ENCODE data around the gene NR4A1. TPM values are rescaled to one million over a fixed set of nuclear protein-coding genes. Genes with fewer than 3 reads are reported as not detected.

The NR4A1 gene
- total and polyA plus RNA-seq, 5 donors from 2014 or later: 0.22 to 143 (median 0.53) TPM

DNA sequence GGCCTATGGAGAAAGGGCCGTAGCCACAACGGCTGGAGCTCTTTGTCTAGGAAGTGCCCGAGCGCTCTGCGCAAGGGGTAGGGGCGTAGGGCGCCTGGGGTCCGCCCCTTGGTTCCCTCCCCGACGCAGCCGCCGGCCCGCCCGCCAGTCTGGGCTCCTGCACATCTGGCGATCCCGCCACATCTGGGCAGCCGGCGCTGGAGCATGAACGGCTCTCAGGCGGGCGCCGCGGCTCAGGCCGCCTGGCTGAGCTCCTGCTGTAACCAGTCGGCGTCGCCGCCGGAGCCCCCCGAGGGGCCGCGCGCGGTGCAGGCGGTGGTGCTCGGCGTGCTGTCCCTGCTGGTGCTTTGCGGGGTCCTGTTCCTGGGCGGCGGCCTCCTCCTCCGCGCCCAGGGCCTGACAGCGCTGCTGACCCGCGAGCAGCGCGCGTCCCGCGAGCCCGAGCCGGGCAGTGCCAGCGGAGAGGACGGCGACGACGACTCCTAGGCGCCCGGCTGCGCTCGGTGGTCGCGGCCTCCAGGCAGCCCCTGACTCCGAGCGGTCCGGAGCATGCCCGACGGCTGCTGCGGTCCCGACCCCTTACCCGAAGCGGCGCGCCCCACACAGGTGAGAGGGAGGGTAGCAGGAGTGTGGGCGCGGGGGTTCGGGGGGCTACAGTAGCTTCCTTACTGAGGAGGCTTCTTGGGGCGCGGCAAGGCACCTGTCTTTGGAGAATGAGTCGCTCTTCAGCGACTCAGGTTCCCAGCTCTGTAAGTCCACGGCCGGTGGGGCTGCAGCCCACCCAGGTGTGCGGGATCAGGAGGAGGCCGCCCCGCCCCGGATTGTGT is 28.5 kb downstream of the NR4A1 start, which contains the start of gene SMIM41:
SMIM41 (plus strand) TSS at position 129 of the 827 bp plus-strand sequence; CDS start at position 205, 76 bp downstream.
- Mint-ChIP-seq H3K27ac (peak within 1 kb of the TSS in 1 of 3 donors; percentile 62), H3K4me3 (no peak within 1 kb of the TSS), H3K27me3 (peaks cover 6% of the 10 kb centered on the region), H3K9me3 (no peaks in the 10 kb centered on the region), H3K36me3 (peaks cover 10% of the 10 kb centered on the region), H3K4me1 (peaks cover 0 to 30% (median 11%) of the 10 kb centered on the region in 4 donors)
- ATAC-seq (ENCODE audit: low read depth in 2 of 2): no peak
- Histone ChIP-seq H3K36me3 (ENCODE audit: control insufficient read depth, insufficient read depth, low read length) (peaks cover 38% of the 10 kb centered on the region), H3K4me1 (ENCODE audit: control insufficient read depth, insufficient read depth, low read length, poor library complexity, severe bottlenecking) (peaks cover 5% of the 10 kb centered on the region), H3K4me3 (ENCODE audit: low read depth, low read length) (no peak within 1 kb of the TSS), H3K27ac (ENCODE audit: insufficient read depth, low read length, poor library complexity, severe bottlenecking) (no peak within 1 kb of the TSS), H3K9me3 (ENCODE audit: control insufficient read depth in 2 of 2, low read length in 2 of 2) (no peaks in the 10 kb centered on the region), H3K27me3 (ENCODE audit: control insufficient read depth, insufficient read depth, low read length) (no peaks in the 10 kb centered on the region)
- DNase-seq: no peak

DNA sequence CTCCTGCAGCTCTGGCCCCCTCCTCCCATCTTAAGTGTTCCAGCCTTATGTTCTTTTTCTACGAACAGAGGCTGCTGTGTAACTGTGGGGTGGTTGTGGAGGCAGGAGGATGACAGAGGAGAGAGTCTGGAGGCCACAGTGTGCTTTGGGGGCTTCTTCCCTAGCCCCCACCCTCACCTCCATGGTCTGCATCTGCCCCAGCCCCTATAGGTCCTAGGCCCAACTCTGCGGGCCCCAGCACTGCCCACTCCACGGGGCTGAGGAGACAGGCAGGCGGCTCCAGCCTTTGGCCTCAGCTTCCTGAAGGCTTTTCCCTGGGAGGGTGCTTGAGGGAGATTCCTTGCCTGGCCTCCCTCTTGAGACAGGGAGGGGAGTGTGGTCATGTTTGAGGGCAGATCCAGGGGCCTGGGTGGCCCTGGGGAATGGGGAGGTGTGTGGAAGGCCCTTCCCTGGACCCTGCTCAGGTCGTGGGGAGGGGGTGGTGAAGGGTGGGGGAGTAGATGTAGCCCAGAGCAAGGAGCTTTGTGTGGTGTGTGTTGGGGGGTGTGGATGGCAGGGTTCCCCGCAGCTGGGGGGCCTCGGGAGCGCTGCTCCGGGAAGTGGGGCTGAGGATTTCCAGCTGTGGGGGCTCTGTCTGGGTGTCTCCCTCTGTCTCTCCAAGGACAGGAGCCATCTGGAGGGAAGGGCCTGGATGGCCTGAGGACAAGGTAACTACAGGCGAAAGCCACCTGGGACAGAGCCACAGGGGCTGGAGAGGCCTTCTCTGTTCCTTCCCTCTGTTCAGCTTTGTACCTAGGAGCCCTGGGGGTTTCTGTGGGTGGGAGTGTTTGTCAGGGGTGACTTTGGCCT is 29.4 kb downstream of the NR4A1 start:
- Histone ChIP-seq H3K27ac (ENCODE audit: insufficient read depth, low read length, poor library complexity, severe bottlenecking) (no peak overlapping the region), H3K4me3 (ENCODE audit: low read depth, low read length) (no peak overlapping the region), H3K27me3 (ENCODE audit: control insufficient read depth, insufficient read depth, low read length) (no peaks in the 10 kb centered on the region), H3K36me3 (ENCODE audit: control insufficient read depth, insufficient read depth, low read length) (peaks cover 30% of the 10 kb centered on the region), H3K9me3 (ENCODE audit: control insufficient read depth in 2 of 2, low read length in 2 of 2) (no peaks in the 10 kb centered on the region), H3K4me1 (ENCODE audit: control insufficient read depth, insufficient read depth, low read length, poor library complexity, severe bottlenecking) (peaks cover 5% of the 10 kb centered on the region)
- H3K27me3 Mint-ChIP-seq: peaks cover 6% of the 10 kb centered on the region
- no peak overlapping the region for H3K4me3 Mint-ChIP-seq
- H3K4me1 Mint-ChIP-seq: peaks cover 0 to 26% (median 11%) of the 10 kb centered on the region in 4 donors
- no peaks in the 10 kb centered on the region for H3K9me3 Mint-ChIP-seq
- no peak overlapping the region for H3K27ac Mint-ChIP-seq
- ATAC-seq (ENCODE audit: low read depth in 2 of 2): no peak
- DNase-seq: no peak
- peaks cover 10% of the 10 kb centered on the region for H3K36me3 Mint-ChIP-seq

DNA sequence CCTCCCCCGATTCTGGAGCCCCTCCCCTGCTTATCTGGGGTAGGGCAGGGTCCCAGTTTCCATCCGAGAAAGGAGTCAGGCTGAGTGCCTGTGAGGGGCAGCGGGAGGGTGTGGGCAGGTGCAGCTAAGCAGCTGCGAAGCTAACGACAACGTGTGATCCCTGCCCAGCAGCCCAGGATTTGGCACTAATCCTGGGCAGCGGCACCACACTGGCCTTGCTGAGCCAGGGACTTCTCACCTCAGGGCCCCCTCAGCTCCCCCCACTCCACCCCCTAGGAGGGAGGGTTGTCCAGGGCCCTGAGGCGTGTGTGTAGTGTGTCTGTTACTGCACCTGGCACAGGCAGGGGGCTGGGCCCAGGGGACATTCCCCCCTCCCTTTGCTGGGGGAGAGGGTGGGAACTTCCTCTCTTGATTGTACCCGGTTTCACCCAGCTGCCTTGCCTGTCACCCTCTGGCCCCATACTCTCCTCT is 30.1 kb downstream of the NR4A1 start:
- peaks cover 0 to 24% (median 11%) of the 10 kb centered on the region in 4 donors for H3K4me1 Mint-ChIP-seq
- no peaks in the 10 kb centered on the region for H3K9me3 ChIP-seq (ENCODE audit: control insufficient read depth in 2 of 2, low read length in 2 of 2)
- peaks cover 10% of the 10 kb centered on the region for H3K36me3 Mint-ChIP-seq
- ATAC-seq (ENCODE audit: low read depth in 2 of 2) (peak; percentile 29 to 49), DNase-seq (peak in 1 of 3 donors; percentile 55)
- H3K27ac Mint-ChIP-seq: peak overlapping the region in 1 of 3 donors; percentile 69
- H3K4me3 ChIP-seq (ENCODE audit: low read depth, low read length): no peak overlapping the region
- H3K4me1 ChIP-seq (ENCODE audit: control insufficient read depth, insufficient read depth, low read length, poor library complexity, severe bottlenecking): peaks cover 5% of the 10 kb centered on the region
- no peak overlapping the region for H3K27ac ChIP-seq (ENCODE audit: insufficient read depth, low read length, poor library complexity, severe bottlenecking)
- H3K9me3 Mint-ChIP-seq: no peaks in the 10 kb centered on the region
- no peak overlapping the region for H3K4me3 Mint-ChIP-seq
- no peaks in the 10 kb centered on the region for H3K27me3 ChIP-seq (ENCODE audit: control insufficient read depth, insufficient read depth, low read length)
- peaks cover 6% of the 10 kb centered on the region for H3K27me3 Mint-ChIP-seq
- H3K36me3 ChIP-seq (ENCODE audit: control insufficient read depth, insufficient read depth, low read length): peaks cover 27% of the 10 kb centered on the region

DNA sequence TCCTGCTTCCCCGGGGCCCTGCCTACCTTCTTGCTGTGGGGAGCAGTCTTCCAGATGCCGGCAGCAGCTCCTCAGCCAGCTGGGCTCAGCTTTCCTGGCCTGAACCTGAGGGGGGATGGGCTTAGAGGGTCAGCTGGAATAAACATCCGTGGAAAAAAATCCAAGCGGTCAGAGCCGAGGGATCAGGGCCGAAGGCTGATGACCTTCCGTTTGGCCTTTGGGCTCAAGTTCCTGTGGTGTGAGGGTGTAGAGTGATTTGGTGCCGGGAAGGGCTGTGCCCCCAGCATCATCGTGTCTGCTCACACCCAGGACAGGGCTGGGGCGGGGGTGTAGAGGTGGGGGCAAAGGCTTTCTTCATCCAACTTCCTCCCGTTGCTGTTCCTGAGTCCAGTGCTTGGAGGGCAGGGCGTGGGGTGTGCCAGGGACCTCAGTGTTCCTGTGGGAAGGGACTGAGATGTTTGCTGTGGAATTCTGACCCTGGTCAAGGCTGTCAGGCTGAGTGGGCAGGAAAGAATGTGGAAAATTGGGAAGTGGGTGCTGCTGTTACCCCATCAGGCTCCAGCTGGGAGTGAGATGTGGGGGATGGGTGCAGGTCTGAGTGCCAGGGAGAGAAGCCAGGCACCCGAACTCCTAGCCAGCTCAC is 30.9 kb downstream of the NR4A1 start:
- H3K36me3 ChIP-seq (ENCODE audit: control insufficient read depth, insufficient read depth, low read length): peaks cover 18% of the 10 kb centered on the region
- peaks cover 5% of the 10 kb centered on the region for H3K4me1 ChIP-seq (ENCODE audit: control insufficient read depth, insufficient read depth, low read length, poor library complexity, severe bottlenecking)
- no peaks in the 10 kb centered on the region for H3K9me3 ChIP-seq (ENCODE audit: control insufficient read depth in 2 of 2, low read length in 2 of 2)
- DNase-seq: no peak
- H3K4me1 Mint-ChIP-seq: peaks cover 0 to 22% (median 11%) of the 10 kb centered on the region in 4 donors
- no peak overlapping the region for H3K4me3 ChIP-seq (ENCODE audit: low read depth, low read length)
- H3K27me3 Mint-ChIP-seq: peaks cover 11% of the 10 kb centered on the region
- H3K36me3 Mint-ChIP-seq: peaks cover 7% of the 10 kb centered on the region
- no peaks in the 10 kb centered on the region for H3K9me3 Mint-ChIP-seq
- no peak overlapping the region for H3K27ac ChIP-seq (ENCODE audit: insufficient read depth, low read length, poor library complexity, severe bottlenecking)
- H3K27me3 ChIP-seq (ENCODE audit: control insufficient read depth, insufficient read depth, low read length): no peaks in the 10 kb centered on the region
- no peak for ATAC-seq (ENCODE audit: low read depth in 2 of 2)
- no peak overlapping the region for H3K4me3 Mint-ChIP-seq
- peak overlapping the region in 1 of 3 donors; percentile 69 for H3K27ac Mint-ChIP-seq

DNA sequence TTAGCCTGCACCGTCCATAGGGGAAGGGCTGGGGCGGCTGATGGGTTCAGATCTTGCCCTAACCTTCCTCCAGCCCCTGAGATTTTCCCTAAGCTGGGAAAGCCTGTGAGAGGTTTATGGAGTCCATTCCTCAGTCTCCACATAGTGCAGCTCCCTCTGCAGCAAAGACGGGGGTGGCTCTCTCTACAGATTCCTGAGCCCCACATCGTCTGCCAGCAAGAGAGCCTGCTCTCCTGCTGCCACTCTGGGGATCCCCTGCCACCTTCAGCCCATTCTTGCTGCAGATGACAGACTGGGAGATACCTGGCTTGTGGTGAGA is 31.4 kb downstream of the NR4A1 start:
- H3K36me3 Mint-ChIP-seq: peaks cover 7% of the 10 kb centered on the region
- Histone ChIP-seq H3K9me3 (ENCODE audit: control insufficient read depth in 2 of 2, low read length in 2 of 2) (no peaks in the 10 kb centered on the region), H3K4me3 (ENCODE audit: low read depth, low read length) (no peak overlapping the region), H3K27me3 (ENCODE audit: control insufficient read depth, insufficient read depth, low read length) (no peaks in the 10 kb centered on the region), H3K36me3 (ENCODE audit: control insufficient read depth, insufficient read depth, low read length) (peaks cover 15% of the 10 kb centered on the region), H3K27ac (ENCODE audit: insufficient read depth, low read length, poor library complexity, severe bottlenecking) (no peak overlapping the region), H3K4me1 (ENCODE audit: control insufficient read depth, insufficient read depth, low read length, poor library complexity, severe bottlenecking) (peaks cover 5% of the 10 kb centered on the region)
- H3K4me1 Mint-ChIP-seq: peaks cover 0 to 22% (median 11%) of the 10 kb centered on the region in 4 donors
- no peak for ATAC-seq (ENCODE audit: low read depth in 2 of 2)
- no peak overlapping the region for H3K27ac Mint-ChIP-seq
- no peak overlapping the region for H3K4me3 Mint-ChIP-seq
- no peaks in the 10 kb centered on the region for H3K9me3 Mint-ChIP-seq
- peaks cover 13% of the 10 kb centered on the region for H3K27me3 Mint-ChIP-seq
- no peak for DNase-seq

DNA sequence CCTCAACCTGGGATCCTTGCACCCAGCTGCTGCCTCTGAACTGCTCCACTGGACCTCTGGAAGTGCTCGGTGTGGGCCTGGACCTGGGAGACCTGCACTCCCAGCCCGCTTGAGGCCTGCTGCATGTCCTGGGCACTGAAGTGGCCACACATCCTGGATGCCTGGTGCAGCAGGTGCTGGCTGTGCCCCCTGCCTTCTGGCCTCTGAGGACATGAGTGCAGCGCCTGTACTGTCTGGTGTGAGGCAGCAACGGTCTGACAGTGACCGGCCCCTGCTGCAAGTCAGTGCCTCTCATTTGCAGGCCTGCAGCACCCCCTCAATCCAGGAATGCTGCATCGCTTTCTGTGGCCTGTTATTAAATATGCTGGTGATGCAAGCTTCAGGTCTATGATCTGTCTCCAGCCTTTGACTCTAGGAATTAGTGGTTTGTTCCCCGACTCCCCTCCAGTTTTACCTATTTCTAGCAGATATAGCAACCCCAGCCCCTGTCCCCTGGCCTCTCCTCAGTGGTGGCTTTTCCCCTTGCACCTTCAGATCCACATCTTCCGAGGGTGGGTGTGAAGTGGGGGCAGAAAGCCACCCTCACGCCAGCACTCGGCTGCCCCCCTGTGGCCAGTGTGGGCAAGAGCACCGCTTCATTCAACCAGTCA is 31.9 kb downstream of the NR4A1 start:
- H3K27ac ChIP-seq (ENCODE audit: insufficient read depth, low read length, poor library complexity, severe bottlenecking): no peak overlapping the region
- ATAC-seq (ENCODE audit: low read depth in 2 of 2) (peak; percentile 66 to 77), DNase-seq (peak; percentile 57 to 66 (median 59))
- no peaks in the 10 kb centered on the region for H3K27me3 ChIP-seq (ENCODE audit: control insufficient read depth, insufficient read depth, low read length)
- H3K36me3 ChIP-seq (ENCODE audit: control insufficient read depth, insufficient read depth, low read length): peaks cover 10% of the 10 kb centered on the region
- H3K9me3 Mint-ChIP-seq: no peaks in the 10 kb centered on the region
- H3K27me3 Mint-ChIP-seq: peaks cover 18% of the 10 kb centered on the region
- H3K27ac Mint-ChIP-seq: peak overlapping the region in 1 of 3 donors; percentile 75
- peaks cover 2% of the 10 kb centered on the region for H3K36me3 Mint-ChIP-seq
- peaks cover 0 to 19% (median 8%) of the 10 kb centered on the region in 4 donors for H3K4me1 Mint-ChIP-seq
- H3K4me1 ChIP-seq (ENCODE audit: control insufficient read depth, insufficient read depth, low read length, poor library complexity, severe bottlenecking): peaks cover 5% of the 10 kb centered on the region
- H3K4me3 ChIP-seq (ENCODE audit: low read depth, low read length): no peak overlapping the region
- no peaks in the 10 kb centered on the region for H3K9me3 ChIP-seq (ENCODE audit: control insufficient read depth in 2 of 2, low read length in 2 of 2)
- peak overlapping the region in 1 of 4 donors; percentile 25 for H3K4me3 Mint-ChIP-seq

DNA sequence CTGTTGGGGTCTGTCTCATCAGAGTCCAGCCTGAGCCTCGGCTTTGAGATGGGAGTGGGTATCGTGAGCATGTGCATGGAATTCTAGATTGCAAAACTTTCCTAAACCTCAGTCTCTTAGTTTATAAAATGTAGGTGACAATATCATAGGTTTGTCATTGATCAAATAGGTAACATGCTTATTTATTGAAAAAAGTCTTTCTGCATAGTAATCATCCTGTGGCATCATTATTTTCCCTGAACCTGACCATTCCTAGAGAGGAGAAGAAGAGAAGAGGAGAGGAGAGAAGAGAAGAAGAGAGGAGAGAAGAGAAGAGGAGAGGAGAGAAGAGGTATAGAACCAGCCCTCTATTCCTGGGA is 32.4 kb downstream of the NR4A1 start:
- Histone ChIP-seq H3K4me1 (ENCODE audit: control insufficient read depth, insufficient read depth, low read length, poor library complexity, severe bottlenecking) (peaks cover 5% of the 10 kb centered on the region), H3K9me3 (ENCODE audit: control insufficient read depth in 2 of 2, low read length in 2 of 2) (no peaks in the 10 kb centered on the region), H3K36me3 (ENCODE audit: control insufficient read depth, insufficient read depth, low read length) (peaks cover 7% of the 10 kb centered on the region), H3K27ac (ENCODE audit: insufficient read depth, low read length, poor library complexity, severe bottlenecking) (no peak overlapping the region), H3K4me3 (ENCODE audit: low read depth, low read length) (no peak overlapping the region), H3K27me3 (ENCODE audit: control insufficient read depth, insufficient read depth, low read length) (no peaks in the 10 kb centered on the region)
- peaks cover 19% of the 10 kb centered on the region for H3K27me3 Mint-ChIP-seq
- DNase-seq: no peak
- peak overlapping the region in 1 of 4 donors; percentile 25 for H3K4me3 Mint-ChIP-seq
- no peak overlapping the region for H3K27ac Mint-ChIP-seq
- no peaks in the 10 kb centered on the region for H3K9me3 Mint-ChIP-seq
- peaks cover 0 to 19% (median 8%) of the 10 kb centered on the region in 4 donors for H3K4me1 Mint-ChIP-seq
- H3K36me3 Mint-ChIP-seq: no peaks in the 10 kb centered on the region
- ATAC-seq (ENCODE audit: low read depth in 2 of 2): no peak
